Brain pericyte (primary cell): ENCODE results near the gene SLC22A13.
"Not testable (repeated sequence)": the region's sequence is repeated elsewhere in the genome, so short reads cannot be mapped to it uniquely, and the experiment has no call there.

Source experiments
- DNase-seq: peaks from one replicate; pipeline ENCODE4 v3.0.0-alpha.2; 2012; ENCODE audit warnings: low read depth, low spot score

Gene SLC22A13, protein sequence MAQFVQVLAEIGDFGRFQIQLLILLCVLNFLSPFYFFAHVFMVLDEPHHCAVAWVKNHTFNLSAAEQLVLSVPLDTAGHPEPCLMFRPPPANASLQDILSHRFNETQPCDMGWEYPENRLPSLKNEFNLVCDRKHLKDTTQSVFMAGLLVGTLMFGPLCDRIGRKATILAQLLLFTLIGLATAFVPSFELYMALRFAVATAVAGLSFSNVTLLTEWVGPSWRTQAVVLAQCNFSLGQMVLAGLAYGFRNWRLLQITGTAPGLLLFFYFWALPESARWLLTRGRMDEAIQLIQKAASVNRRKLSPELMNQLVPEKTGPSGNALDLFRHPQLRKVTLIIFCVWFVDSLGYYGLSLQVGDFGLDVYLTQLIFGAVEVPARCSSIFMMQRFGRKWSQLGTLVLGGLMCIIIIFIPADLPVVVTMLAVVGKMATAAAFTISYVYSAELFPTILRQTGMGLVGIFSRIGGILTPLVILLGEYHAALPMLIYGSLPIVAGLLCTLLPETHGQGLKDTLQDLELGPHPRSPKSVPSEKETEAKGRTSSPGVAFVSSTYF

DNA sequence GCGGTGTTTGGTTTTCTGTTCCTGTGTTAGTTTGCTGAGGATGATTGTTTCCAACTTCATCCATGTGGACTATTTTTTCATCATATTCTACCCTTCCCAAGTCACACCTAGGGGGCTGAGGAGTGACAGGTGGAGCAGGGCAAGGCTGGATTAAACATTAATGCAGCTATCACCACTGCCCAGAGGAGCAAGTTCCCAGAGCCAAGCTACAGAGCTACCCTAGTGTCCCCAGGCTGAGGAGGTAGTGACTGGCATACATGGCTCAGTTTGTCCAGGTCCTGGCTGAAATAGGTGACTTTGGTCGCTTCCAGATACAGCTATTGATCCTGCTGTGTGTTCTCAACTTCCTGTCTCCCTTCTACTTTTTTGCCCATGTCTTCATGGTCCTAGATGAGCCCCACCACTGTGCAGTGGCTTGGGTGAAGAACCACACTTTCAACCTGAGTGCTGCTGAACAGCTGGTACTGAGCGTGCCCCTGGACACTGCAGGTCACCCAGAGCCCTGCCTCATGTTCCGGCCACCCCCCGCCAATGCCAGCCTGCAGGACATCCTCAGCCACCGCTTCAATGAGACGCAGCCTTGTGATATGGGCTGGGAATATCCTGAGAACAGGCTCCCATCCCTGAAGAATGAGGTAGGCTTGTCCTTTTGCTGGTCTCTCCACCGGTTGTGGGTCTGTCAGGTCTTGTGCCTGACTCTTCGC is at the start of gene SLC22A13:
Gene SLC22A13 (plus strand): TSS at position 209 of the 704 bp plus-strand sequence. CDS start 49 bp downstream, at position 258.
- no peak for DNase-seq

DNA sequence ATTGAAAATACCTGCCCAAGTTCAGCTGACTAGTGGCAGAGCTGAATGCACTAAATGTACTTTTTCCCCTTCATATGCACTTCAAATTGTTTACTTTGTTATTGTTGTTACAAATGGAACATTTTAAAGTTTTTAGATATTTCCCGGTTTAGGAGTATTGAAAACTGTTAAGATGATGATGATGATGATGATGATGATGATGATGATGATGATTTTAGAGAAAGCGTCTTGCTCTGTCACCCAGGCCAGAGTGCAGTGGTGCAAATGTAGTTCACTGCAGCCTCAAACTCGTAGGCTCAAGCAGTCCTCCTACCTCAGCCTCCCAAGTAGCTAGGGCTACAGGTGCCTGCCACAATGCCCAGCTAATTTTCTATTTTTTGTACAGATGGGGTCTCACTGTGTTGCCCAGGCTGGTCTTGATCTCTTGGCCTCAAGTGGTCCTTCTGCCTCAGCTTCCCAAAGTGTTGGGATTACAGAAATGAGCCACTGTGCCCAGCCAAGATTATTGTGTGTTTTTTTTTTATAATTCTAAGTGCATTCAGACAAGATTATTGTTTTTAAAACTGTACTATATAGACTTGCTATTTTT is 45.9 kb upstream of the SLC22A13 start:
- no peak for DNase-seq

DNA sequence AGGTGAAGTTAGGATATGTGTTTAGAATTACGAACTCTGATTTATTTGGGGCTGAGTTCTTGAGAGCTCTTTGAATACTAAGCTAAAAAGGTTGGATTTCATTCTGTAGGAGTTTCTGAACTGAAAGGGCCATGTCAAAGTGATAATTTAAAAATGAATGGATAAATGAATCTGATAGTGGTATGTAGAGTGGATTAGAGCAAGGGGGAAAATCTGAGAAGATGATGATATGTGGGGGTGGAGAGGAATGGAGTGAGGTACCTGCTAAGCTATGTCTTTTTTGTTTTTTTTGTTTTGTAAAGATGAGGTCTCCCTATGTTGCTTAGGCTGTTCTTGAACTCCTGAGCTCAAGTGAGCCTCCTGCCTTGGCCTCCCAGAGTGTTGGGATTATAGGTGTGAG is 44.6 kb upstream of the SLC22A13 start:
- no peak for DNase-seq

DNA sequence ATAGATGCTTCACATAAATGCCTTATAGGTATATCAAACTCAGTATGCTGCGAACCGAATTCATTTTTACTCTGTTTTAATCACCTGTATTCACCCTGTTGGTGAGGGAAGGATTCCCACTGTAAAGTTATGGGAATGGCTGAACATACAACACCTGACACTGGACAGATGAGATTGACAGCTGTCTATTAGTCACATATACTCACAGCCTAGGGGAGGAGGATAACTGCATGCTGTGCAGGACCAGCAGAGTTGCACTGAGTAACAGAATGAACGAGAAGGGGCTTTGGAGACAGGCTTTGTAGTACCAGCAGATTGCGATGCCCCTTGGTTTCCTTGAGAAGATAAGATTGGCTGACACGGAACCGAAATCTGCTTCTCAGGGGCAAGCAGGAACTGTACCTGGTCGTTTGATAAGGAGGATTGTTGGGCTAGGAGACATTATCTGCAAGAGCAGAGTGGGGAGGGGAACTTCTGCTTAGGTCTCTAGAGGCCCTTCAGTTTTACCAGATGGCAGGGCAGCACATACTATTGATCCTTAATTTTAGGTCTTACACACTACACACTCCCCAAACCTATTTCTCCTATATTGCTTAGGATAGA is 43.5 kb upstream of the SLC22A13 start:
- DNase-seq: no peak

DNA sequence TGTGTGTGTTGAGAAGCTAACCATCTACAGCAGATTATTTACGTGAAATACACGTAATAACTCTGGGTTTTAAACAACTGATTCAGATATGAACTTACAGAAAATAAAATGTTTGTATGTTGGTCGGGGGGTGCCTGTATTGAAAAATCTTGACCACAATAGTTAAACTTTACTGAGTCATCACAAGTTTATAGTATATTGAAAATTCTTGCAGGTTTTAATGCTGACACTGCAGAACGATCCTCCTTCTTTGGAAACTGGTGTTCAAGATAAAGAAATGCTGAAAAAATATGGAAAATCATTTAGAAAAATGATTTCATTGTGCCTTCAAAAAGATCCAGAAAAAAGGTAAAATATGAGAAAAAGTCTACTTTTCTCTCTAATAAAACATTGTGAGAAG is 41.3 kb upstream of the SLC22A13 start:
- DNase-seq: no peak

DNA sequence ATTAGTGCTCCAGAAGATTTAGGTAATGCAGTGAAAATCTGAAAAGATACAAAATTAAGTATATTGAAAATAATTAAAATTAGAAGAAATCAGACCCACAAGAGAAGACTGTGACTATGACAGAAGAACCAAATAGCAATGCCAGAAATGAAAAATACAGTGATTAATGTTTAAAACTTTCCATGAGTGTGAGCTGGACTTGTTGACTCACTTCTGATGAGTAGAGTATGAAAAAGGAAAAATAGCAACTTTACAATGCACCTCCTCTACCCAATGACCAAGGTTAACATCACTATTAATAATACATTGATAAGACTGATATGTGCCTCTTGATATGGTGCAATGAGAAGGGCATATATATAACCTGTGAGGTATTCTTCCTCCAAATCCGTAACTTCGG is 39.3 kb upstream of the SLC22A13 start:
- DNase-seq: no peak

DNA sequence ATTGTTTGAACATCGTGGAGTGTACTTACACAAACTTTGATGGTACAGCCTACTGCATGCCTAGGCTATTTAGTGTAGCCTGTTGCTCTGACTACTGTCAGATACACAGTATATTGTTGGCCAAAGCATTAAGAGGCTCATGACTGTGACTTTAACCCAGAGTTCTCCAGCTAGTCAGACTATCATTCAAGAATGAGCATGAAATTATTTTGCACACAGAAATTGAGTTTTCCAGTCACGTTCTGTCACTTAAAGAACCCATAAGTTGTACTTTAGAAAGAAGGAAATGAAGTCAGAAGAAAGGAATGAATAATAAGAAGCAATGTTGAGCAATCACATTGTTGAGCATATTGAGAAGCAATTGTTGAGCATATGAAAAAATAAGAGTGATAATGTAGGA is 37.6 kb upstream of the SLC22A13 start:
- no peak for DNase-seq

DNA sequence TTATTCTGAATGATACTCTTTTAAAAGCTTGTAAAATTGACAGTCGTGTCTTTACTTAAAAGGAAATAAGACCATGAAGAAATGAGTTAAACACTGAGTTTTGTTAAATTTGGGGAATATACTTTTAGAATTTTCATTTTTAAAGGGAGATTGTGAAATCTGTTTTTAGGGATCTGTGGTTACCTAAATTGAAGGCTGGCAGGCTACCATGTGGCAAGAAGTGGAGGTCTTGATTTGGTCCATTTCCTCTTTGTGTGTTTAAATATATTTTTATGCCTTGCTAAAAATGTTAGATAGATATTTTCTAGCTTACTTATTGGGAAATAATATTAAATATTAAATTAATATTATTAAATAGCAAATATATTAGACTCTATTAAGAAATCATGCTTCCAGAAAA is 36.6 kb upstream of the SLC22A13 start:
- no peak for DNase-seq

DNA sequence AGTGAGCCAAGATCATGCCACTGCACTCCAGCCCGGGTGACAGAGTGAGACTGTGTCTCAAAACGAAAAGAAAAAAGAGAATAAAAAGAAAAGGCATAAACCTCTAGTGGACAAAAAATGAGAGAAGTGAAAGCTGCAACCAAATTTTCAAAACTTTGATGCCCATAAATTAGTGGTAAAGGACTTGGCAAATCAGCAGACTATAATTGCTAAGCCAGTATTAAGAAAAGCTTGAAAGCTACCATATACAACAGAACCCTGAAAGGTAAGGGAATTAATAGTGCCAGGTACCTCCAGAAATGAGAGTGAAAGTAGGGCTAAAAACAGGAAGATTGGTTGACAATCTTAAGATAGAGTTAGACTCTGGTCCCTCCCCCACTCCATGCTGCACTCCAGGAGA is 32.9 kb upstream of the SLC22A13 start:
- DNase-seq: no peak

DNA sequence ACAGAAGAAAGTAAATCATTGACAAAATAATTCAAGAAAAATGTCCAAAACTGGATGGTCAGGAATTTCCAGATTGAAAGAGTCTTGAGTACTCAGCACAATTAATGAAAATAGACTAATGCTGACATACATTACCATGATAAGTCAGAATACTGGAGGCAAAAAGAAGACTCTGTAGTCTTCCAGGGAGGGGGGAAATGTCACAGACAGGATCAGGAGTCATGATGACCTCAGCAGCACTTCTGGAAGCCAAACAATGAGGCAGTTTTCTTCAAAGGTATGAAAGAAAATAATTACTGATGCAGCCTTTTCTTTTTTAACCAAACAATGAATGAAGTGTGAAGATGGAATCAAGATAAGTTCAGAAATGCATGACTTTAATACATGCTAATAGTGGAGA is 30.1 kb upstream of the SLC22A13 start:
- no peak for DNase-seq

DNA sequence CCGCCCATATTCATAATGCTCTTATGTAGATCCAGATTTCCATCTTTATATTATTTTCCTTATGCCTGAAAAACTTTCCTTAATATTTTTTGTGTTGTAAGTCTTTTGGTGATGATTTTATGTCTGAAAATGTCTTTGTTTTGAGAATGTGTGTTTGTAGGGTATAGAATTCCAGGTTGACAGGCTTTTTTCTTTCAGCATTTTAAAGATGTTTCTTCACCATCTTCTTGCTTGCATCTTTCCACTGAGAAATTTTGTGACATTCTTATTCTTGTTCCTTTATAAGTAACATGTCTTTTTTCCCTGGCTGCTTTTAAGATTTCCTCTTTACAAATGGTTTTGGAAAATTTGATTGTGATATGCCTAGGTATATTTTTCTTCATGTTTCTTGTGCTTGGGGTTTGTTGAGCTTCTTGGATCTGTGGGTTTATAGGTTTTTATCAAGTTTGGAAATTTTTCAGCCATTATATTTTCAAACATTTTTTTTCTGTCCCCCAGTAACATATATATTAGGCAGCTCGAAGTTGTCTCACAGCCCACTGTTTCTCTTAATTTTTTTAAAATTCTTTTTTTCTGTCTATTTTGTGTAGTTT is 27.1 kb upstream of the SLC22A13 start:
- DNase-seq: no peak

DNA sequence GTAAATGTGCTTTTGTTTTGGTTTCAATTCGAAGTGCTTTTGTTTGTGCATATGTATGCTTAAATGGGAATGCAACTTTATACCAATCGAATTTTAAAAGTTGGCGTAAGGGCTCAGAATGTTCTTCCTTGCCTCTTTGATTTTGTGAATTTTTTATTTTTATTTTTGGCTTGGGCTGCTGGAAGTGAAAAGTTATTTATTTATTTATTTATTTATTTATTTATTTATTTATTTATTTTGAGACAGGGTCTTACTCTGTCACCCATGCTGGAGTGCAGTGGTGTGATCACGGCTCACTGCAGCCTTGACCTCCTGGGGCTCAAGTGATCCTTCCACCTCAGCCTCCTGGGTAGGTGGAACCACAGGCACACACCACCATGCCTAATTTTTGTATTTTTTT is 22.8 kb upstream of the SLC22A13 start:
- DNase-seq: not testable (repeated sequence)

DNA sequence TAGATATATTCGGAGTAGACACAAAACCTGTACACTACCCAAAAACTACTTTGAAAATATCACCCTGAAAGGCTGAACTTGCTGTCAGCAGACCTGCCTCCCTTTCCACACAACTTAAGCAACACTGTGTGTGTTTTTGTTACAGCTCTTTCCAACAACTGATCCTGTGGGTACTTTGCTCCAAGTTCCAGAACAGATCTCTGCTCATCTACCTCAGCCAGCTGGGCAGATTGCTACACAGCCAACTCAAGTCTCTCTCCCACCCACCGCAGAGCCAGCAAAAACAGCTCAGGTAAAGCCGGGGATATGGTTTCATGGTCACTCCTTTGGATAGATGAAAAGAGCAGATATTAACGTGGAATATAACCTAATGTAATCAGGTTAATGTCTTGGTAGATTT is 19.7 kb upstream of the SLC22A13 start:
- DNase-seq: no peak

DNA sequence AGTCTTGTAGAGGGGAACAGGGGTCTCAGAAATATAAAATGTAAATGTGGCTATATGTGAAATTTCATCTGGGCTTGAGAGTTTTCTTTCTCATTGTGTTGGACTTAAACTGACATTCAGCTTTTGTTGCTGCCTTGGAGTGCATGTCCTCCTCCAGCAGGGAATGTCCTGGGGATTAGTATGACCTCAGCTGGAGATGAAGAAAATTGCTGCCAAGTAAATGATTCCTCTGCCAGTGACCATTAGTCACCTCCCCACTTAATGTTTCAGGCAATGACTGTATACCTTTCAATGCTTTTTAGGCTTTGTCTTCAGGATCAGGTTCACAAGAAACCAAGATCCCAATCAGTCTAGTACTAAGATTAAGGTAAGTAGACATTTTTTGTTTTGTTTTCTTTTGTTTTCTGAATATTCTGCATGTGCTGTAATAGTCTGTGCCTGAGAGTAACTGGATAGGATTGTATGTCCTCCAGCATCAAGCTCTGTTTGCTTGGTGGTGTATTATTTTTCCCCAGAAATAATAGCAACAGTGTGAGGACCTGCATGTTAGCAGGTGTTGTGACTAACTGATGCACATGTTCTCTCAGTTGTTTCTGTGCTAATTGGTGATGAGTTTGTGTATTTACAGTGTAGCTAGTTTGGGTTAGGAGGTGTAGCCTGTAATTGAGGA is 18.1 kb upstream of the SLC22A13 start:
- peak; percentile 17 for DNase-seq

DNA sequence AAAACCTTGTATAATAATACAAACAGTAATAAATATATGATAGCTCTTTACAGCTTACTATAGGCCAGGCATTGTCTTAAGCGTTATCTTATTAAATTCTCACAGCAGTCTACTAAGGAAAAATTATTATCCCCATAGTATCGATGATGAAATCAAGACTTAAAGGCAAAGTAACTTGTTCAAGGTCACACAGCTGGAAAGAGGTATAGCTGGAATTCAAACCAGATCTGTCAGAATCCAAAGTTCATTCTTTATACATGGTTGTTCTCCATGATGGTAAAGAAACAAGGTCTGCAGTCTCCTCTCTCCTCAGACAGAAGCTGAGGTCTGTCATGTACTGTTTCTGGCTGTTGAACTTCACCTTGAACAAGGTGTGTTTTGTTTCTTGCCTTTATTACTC is 15.4 kb upstream of the SLC22A13 start:
- no peak for DNase-seq

DNA sequence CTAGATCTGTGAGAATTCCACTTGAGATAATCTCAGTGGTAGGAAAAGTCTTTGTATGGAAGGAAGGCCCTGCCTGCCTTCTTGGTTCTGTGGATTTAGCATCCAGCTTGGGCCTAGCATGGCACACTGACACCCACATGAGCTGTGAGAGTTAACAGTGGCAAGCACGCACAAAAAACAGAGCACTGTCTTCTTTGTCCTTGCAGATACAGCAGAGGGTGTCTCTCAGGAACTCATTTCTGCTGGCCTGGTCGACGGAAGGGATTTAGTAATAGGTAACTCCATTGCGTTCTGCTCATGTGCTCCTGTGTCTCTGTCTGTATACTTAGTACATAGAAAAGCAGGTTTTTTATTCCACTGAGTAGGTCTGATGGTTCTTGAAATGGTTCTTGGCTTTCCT is 14.4 kb upstream of the SLC22A13 start:
- DNase-seq: no peak

DNA sequence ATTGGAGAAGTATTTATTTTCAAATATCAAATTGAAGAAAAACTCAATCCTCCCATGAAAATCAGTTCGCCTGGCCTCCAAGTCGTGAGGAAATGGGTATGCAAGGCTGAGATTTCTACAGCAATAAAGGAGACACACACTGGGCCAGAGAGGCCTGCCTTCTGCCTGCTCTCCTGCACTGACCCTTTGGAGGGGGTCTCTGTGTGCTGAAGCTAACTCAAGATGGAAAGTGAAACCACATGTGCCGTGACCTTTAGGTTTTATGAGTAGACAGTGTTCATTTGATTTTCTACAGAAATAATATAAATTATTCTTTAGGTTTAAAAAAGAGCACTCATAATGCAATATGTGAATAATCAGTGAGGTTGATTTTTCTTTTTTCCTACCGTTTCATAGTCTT is 11.9 kb upstream of the SLC22A13 start:
- no peak for DNase-seq

DNA sequence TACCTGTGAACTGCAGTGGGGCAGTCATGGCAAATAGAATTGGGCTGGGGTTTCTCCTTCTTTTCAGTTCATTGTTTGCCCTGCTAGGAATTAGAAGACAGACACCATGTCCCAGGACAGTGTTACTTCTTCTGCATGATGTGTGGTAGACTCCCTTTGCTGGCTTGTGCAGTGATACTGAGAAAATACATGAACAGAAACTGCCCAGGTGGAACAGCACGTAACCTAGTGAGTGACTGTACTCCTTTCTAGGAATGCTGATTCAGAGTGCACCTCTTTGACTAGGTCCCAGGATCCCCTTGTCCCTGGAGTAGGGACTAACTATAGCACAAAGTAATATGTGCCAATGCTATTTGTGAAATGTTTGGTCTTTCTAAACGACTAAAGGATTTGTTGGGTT is 10.7 kb upstream of the SLC22A13 start:
- DNase-seq: no peak

DNA sequence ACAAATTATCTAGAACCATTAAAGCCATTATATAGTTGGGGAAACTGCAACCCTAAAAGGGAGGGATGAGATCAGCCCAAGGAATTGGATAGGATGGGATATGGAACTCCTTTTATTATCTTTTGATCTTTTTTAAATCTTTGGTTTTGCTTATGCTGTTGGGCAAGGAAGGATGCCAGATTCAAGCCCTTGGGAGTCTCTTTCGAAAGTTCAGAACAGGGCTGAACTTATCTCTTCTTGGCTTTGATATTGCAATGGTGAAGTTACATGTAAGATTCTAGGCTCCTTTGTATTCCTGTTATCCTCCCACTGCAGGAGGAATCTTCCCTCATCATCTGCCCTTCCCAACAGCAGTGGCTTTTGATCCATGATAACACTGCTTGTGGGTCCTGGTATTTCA is 10.0 kb upstream of the SLC22A13 start:
- DNase-seq: no peak

DNA sequence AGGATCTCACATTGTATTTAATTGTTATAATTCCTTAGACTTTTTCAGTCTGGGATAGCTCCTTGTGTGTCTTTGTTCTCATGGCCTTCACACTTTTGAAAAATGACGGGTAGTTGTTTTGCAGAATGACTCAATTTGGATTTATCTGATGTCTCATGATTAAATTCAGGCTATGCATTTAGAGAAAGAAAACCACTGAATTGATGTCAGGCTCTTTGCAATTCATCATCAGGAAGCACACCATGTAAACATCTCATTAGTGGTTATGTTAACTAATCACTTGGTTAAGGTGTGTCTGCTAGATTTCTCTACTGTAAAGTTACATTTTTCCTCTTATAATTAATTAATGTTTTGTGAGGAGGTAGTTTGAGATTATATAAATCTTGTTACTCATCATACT is 8.0 kb upstream of the SLC22A13 start:
- no peak for DNase-seq

DNA sequence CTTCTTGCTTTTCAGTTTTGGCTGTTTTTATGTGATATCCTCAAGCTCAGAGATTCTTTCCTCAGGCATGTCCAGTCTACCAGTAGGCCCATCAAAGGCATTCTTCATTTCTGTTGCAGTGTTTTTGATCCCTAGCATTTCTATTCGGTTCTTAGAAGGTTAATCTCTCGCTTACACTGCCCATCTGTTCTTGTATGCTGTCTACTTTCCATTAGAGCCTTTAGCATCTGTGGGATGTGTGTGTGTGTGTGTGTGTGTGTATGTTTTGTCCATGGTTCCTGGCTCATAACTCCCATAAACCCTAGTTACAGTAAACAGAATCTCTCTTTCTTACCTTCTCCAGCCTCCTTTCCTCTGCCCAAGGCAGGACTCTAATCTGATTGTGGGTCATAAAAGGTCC is 5.1 kb upstream of the SLC22A13 start:
- no peak for DNase-seq
